H1 (cell line): ENCODE data around the gene KPNA6. TPM values are rescaled to one million over a fixed set of nuclear protein-coding genes. Genes with fewer than 3 reads are reported as not detected.

Experiments
- CTCF ChIA-PET: fragments of 300-600 bp; sonication (Branson Sonifier 250); formaldehyde crosslinking; loops from one replicate; lab custom pipeline; 2021; ENCODE audit not compliant: partially characterized antibody; lab: Charles Lee
- POLR2A ChIA-PET: fragments of 300-600 bp; sonication (Branson Sonifier 250); formaldehyde crosslinking; loops from one replicate; lab custom pipeline; 2021; ENCODE audit warnings: inconsistent platforms; ENCODE audit not compliant: partially characterized antibody; lab: Charles Lee
- DNase-seq, 2 experiments: peaks; one replicate each; pipeline versions ENCODE4 v3.0.0 to v3.0.0-alpha.2; 2010 to 2022; ENCODE audit warnings: low spot score in 2 of 2, low read depth in 1 of 2, mixed read lengths in 1 of 2
- FAIRE-seq: peaks from 2 replicates; lab custom pipeline; 2011; peaks lifted over from hg19 to GRCh38; lab: Jason Lieb, UNC
- H2AFZ ChIP-seq: 2 replicates; pipeline ENCODE4 v1.8.1; 2012; ENCODE audit warnings: low read length, inconsistent platforms
- H2AK5ac ChIP-seq: 2 replicates; pipeline ENCODE4 v1.6.1; 2013; ENCODE audit warnings: low read depth, low read length
- H2BK120ac ChIP-seq: replicated peaks from 2 replicates; pipeline ENCODE3; 2013; ENCODE audit warnings: low read depth, low read length, inconsistent platforms
- H2BK12ac ChIP-seq: 2 replicates; pipeline ENCODE4 v1.6.1; 2013; ENCODE audit warnings: low read depth, low read length
- H2BK15ac ChIP-seq: 2 replicates; pipeline ENCODE4 v1.6.1; 2013; ENCODE audit warnings: low read length
- H2BK20ac ChIP-seq: 2 replicates; pipeline ENCODE4 v1.6.1; 2013; ENCODE audit warnings: low read length
- H2BK5ac ChIP-seq: 2 replicates; pipeline ENCODE4 v1.6.1; 2013; ENCODE audit warnings: low read depth, low read length
- H3K14ac ChIP-seq: 2 replicates; pipeline ENCODE4 v1.6.1; 2013; ENCODE audit warnings: inconsistent platforms; ENCODE audit not compliant: insufficient read length
- H3K18ac ChIP-seq: 2 replicates; pipeline ENCODE4 v1.6.1; 2013; ENCODE audit warnings: low read length; ENCODE audit errors: extremely low read depth
- H3K23ac ChIP-seq: 2 replicates; pipeline ENCODE4 v1.6.1; 2013; ENCODE audit warnings: inconsistent platforms; ENCODE audit not compliant: insufficient read length
- H3K23me2 ChIP-seq: 2 replicates; pipeline ENCODE4 v1.6.1; 2013; ENCODE audit warnings: low read depth, low read length
- H3K27ac ChIP-seq: 2 replicates; pipeline ENCODE4 v1.6.1; 2011; ENCODE audit warnings: low read depth, low read length, inconsistent platforms
- H3K27me3 ChIP-seq, 4 experiments: replicated peaks in 1 of 4; 1 replicate in 1 of 4; 2 replicates in 3 of 4; pipeline versions ENCODE4 v1.6.1 to v1.8.1; 2011 to 2013; ENCODE audit warnings: low read length in 3 of 4, mild to moderate bottlenecking in 3 of 4, inconsistent platforms in 2 of 4, mixed read lengths in 2 of 4, moderate library complexity in 1 of 4; ENCODE audit not compliant: control insufficient read depth in 3 of 4, insufficient read depth in 3 of 4; ENCODE audit errors: extremely low read depth in 1 of 4
- H3K36me3 ChIP-seq, 4 experiments: 2 replicates each; pipeline versions ENCODE4 v1.6.1 to v1.8.1; 2011 to 2013; ENCODE audit warnings: mild to moderate bottlenecking in 4 of 4, low read length in 3 of 4, moderate library complexity in 2 of 4, control low read depth in 1 of 4, inconsistent platforms in 1 of 4; ENCODE audit not compliant: insufficient read depth in 4 of 4, control insufficient read depth in 2 of 4
- H3K4ac ChIP-seq: replicated peaks from 2 replicates; pipeline ENCODE3; 2013; ENCODE audit warnings: low read length, low read depth, mixed read lengths, inconsistent platforms; ENCODE audit not compliant: insufficient read length
- H3K4me1 ChIP-seq, 4 experiments: replicated peaks in 1 of 4; 1 replicate in 1 of 4; 2 replicates in 3 of 4; pipeline versions ENCODE4 v1.6.1 to v1.8.1; 2011 to 2013; ENCODE audit warnings: low read length in 3 of 4, inconsistent platforms in 2 of 4, mixed read lengths in 1 of 4; ENCODE audit not compliant: insufficient read depth in 4 of 4, control insufficient read depth in 3 of 4
- H3K4me2 ChIP-seq, 2 experiments: 2 replicates each; pipeline versions ENCODE4 v1.6.1 to v1.8.1; 2011 to 2013; ENCODE audit warnings: low read depth in 2 of 2, low read length in 2 of 2, control low read depth in 1 of 2, inconsistent platforms in 1 of 2, mild to moderate bottlenecking in 1 of 2; ENCODE audit not compliant: insufficient read depth in 1 of 2
- H3K4me3 ChIP-seq, 4 experiments: fragments of 200-600, 300-600 bp in 1 of 4; sonication (generic), shearing (Covaris generic), sonication (Bioruptor Twin) in 1 of 4; 2 replicates each; pipeline versions ENCODE4 v1.5.1 to v1.8.1; 2011 to 2016; ENCODE audit warnings: low read length in 4 of 4, low read depth in 3 of 4, control low read depth in 2 of 4, inconsistent platforms in 2 of 4, mild to moderate bottlenecking in 2 of 4, mixed read lengths in 1 of 4, moderate library complexity in 1 of 4; ENCODE audit not compliant: insufficient read depth in 2 of 4; ENCODE audit errors: extremely low read depth in 1 of 4
- H3K56ac ChIP-seq: replicated peaks from 2 replicates; pipeline ENCODE3; 2013; ENCODE audit warnings: low read depth, mild to moderate bottlenecking, mixed read lengths, low read length, inconsistent platforms; ENCODE audit not compliant: insufficient read length
- H3K79me1 ChIP-seq: 2 replicates; pipeline ENCODE4 v1.6.1; 2013; ENCODE audit warnings: low read depth, low read length, control low read depth
- H3K79me2 ChIP-seq, 2 experiments: 2 replicates each; pipeline versions ENCODE4 v1.6.1 to v1.8.1; 2012 to 2013; ENCODE audit warnings: low read length in 2 of 2, mild to moderate bottlenecking in 2 of 2, inconsistent platforms in 1 of 2; ENCODE audit not compliant: insufficient read depth in 2 of 2, control insufficient read depth in 1 of 2
- H3K9ac ChIP-seq, 4 experiments: replicated peaks in 1 of 4; 1 replicate in 1 of 4; 2 replicates in 3 of 4; pipeline versions ENCODE4 v1.6.1 to v1.8.1; 2011 to 2013; ENCODE audit warnings: low read depth in 3 of 4, low read length in 3 of 4, control low read depth in 2 of 4, mild to moderate bottlenecking in 2 of 4, moderate library complexity in 2 of 4, inconsistent platforms in 1 of 4; ENCODE audit errors: extremely low read depth in 1 of 4
- H3K9me3 ChIP-seq, 2 experiments: 2 replicates each; pipeline versions ENCODE4 v1.6.1 to v1.8.1; 2012 to 2013; ENCODE audit warnings: mild to moderate bottlenecking in 2 of 2, moderate library complexity in 2 of 2, control low read depth in 1 of 2, inconsistent platforms in 1 of 2, low read depth in 1 of 2, low read length in 1 of 2, mixed read lengths in 1 of 2; ENCODE audit not compliant: insufficient read depth in 2 of 2
- H4K20me1 ChIP-seq, 2 experiments: replicated peaks in 1 of 2; 2 replicates each; pipeline versions ENCODE3 to v1.8.1; 2011 to 2013; ENCODE audit warnings: inconsistent platforms in 2 of 2, low read length in 2 of 2, mild to moderate bottlenecking in 1 of 2; ENCODE audit not compliant: insufficient read depth in 2 of 2, control insufficient read depth in 1 of 2
- H4K5ac ChIP-seq: 2 replicates; pipeline ENCODE4 v1.6.1; 2013; ENCODE audit warnings: low read length, low read depth, mixed read lengths, inconsistent platforms; ENCODE audit not compliant: insufficient read length
- H4K8ac ChIP-seq: 2 replicates; pipeline ENCODE4 v1.8.0; 2013; ENCODE audit warnings: mild to moderate bottlenecking, moderate library complexity, low read length, inconsistent platforms; ENCODE audit not compliant: insufficient read depth; ENCODE audit errors: extremely low read depth
- H4K91ac ChIP-seq: replicated peaks from 2 replicates; pipeline ENCODE3; 2013; ENCODE audit warnings: low read length, mixed read lengths, inconsistent platforms; ENCODE audit not compliant: insufficient read length
- ASH2L ChIP-seq: fragments of 200-600, 300-600 bp; sonication (generic); IDR thresholded peaks from one replicate; pipeline ENCODE4 v1.7.1; 2017; ENCODE audit warnings: low read length
- CHD1 ChIP-seq: IDR thresholded peaks from 2 replicates; pipeline ENCODE4 v1.6.1; 2012; ENCODE audit warnings: low read depth, low read length, improper control_type of control experiment
- CTBP2 ChIP-seq: IDR thresholded peaks from 2 replicates; pipeline ENCODE4 v1.7.0; 2011; ENCODE audit warnings: borderline replicate concordance, mild to moderate bottlenecking, moderate library complexity, mixed read lengths, low read length; ENCODE audit not compliant: insufficient read depth, insufficient read length
- EP300 ChIP-seq, 2 experiments: IDR thresholded peaks; 1 replicate in 1 of 2; 2 replicates in 1 of 2; pipeline ENCODE4 v1.6.1; 2011 to 2012; ENCODE audit warnings: low read depth in 2 of 2, low read length in 2 of 2, mild to moderate bottlenecking in 2 of 2, borderline replicate concordance in 1 of 2, inconsistent platforms in 1 of 2, moderate library complexity in 1 of 2
- EZH2 ChIP-seq: fragments of 200-600 bp; sonication (generic); IDR thresholded peaks from 2 replicates; pipeline ENCODE4 v1.7.1; 2012; ENCODE audit warnings: low read depth, mild to moderate bottlenecking, moderate library complexity, low read length, inconsistent platforms; ENCODE audit not compliant: severe bottlenecking
- KDM1A ChIP-seq: fragments of 200-600, 300-600 bp; sonication (generic); IDR thresholded peaks from 2 replicates; pipeline ENCODE4 v1.7.1; 2016; ENCODE audit warnings: mild to moderate bottlenecking, low read length, borderline replicate concordance
- SP1 ChIP-seq: IDR thresholded peaks from 2 replicates; pipeline ENCODE4 v1.6.1; 2011; ENCODE audit warnings: low read depth, low read length
- TBP ChIP-seq: IDR thresholded peaks from 2 replicates; pipeline ENCODE4 v1.6.1; 2011; ENCODE audit warnings: low read depth, low read length, improper control_type of control experiment
- WGBS, 2 experiments: shearing (Covaris generic) in 1 of 2; methylation state at CpG; one replicate each; pipeline versions ENCODE4 v1.1.6 to v1.1.7; 2013 to 2015; ENCODE audit warnings: low lambda C conversion rate in 2 of 2, mixed read lengths in 2 of 2, inconsistent platforms in 1 of 2, low coverage in 1 of 2, missing lambda C conversion rate in 1 of 2; ENCODE audit not compliant: insufficient replicate concordance in 2 of 2, insufficient coverage in 1 of 2, insufficient read length in 1 of 2; ENCODE audit errors: extremely low coverage in 1 of 2, missing lambda C conversion rate in 1 of 2; 5-methylcytosine and 5-hydroxymethylcytosine counted together
- polyA plus RNA-seq, 7 experiments: library from polyadenylated mRNA; depleted of rRNA in 3 of 7; stranded (reverse) in 5 of 7; unstranded in 2 of 7; fragments of >200 nt in 5 of 7; fragments of 200-250 nt in 2 of 7; gene quantifications; 1 replicate in 5 of 7; 2 replicates in 1 of 7; 4 replicates in 1 of 7; pipeline versions ENCODE4 v1.2.1 to v1.2.3, GENCODE V29; 2011 to 2013; ENCODE audit warnings: missing spikeins in 2 of 7, mixed read lengths in 2 of 7
- total RNA-seq: library from RNA; stranded (reverse); fragmentation: NEBNext Ultra II Directional; extraction: Animal tissue kit (Norgen Biotek cat#: 25700); gene quantifications from 2 replicates; pipeline ENCODE4 v1.2.1, GENCODE V29; 2021

KPNA6 gene
- total and polyA plus RNA-seq, 2 of the 8 experiments (the other 6 are each of a cell fraction or from before 2014, with no cell fraction given) = 24.2 to 120 TPM

- DNase-seq = no peak
- no peak overlapping the region for H4K5ac ChIP-seq
- H3K79me2 ChIP-seq = peaks cover 7 to 39% of the 10 kb centered on the region in 2 experiments
- H3K9ac ChIP-seq = no peak overlapping the region
- peaks cover 0 to 5% of the 10 kb centered on the region in 2 experiments for H4K20me1 ChIP-seq
- no peak overlapping the region for H2AFZ ChIP-seq
- no peak overlapping the region for H3K4ac ChIP-seq
- WGBS, 2 experiments = 88% methylated on average over 9 of the region's 9 CpGs; no CpG with 5 or more reads in 1 of the 2 experiments
- TF ChIP-seq TBP = no peak
- no peak for TF ChIP-seq SP1
- TF ChIP-seq KDM1A = no peak
- no peak for TF ChIP-seq EZH2
- TF ChIP-seq CTBP2 = no peak
- no peak for TF ChIP-seq ASH2L
- TF ChIP-seq CHD1 = no peak
- no peak for TF ChIP-seq EP300 (IDR thresholded peaks at IDR 0.05; ENCODE audit: borderline replicate concordance in 1 of 2, low read depth in 2 of 2, low read length in 2 of 2)
- H3K4me1 ChIP-seq = peaks cover 8 to 15% (median 10%) of the 10 kb centered on the region in 4 experiments; a peak in 6 of 7 replicates
- H2BK5ac ChIP-seq = no peak overlapping the region
- no peak overlapping the region for H2BK120ac ChIP-seq
- no peaks in the 10 kb centered on the region for H3K9me3 ChIP-seq
- H3K79me1 ChIP-seq = peaks cover 3% of the 10 kb centered on the region; the same call in 1 of the 2 replicates
- ChIA-PET POLR2A (interaction anchor here (0.6 to 18.1 kb wide), 8 partner anchors 9 to 213 kb away, joined by 3 to 332 read pairs (median 4); partner anchors contain the start of genes BSDC1, CCDC28B and IQCC), CTCF (interaction anchor here (0.5 to 0.6 kb wide), 2 partner anchors 338 to 1689 kb away, joined by 3 to 4 read pairs; no protein-coding TSS in a partner anchor)
- H2BK15ac ChIP-seq = no peak overlapping the region
- peaks cover 10 to 36% (median 24%) of the 10 kb centered on the region in 4 experiments for H3K36me3 ChIP-seq
- H2BK20ac ChIP-seq = no peak overlapping the region
- no peak overlapping the region for H3K27ac ChIP-seq
- H3K56ac ChIP-seq = no peak overlapping the region
- H2AK5ac ChIP-seq = no peak overlapping the region
- H2BK12ac ChIP-seq = no peak overlapping the region
- peak overlapping the region; percentile 52 for H4K8ac ChIP-seq
- no peak overlapping the region for H3K14ac ChIP-seq
- no peak for FAIRE-seq
- H3K4me2 ChIP-seq = peak overlapping the region; percentile 82 to 91; a peak in 3 of 4 replicates
- peak overlapping the region; percentile 44 to 89 (median 76); a peak in 5 of 8 replicates for H3K4me3 ChIP-seq
- H3K23me2 ChIP-seq = peaks cover 2% of the 10 kb centered on the region; the same call in 1 of the 2 replicates
- no peaks in the 10 kb centered on the region for H3K27me3 ChIP-seq
- no peak overlapping the region for H4K91ac ChIP-seq
- H3K23ac ChIP-seq = no peak overlapping the region
- no peak overlapping the region for H3K18ac ChIP-seq
These were observed 73.2 kb downstream of the KPNA6 start for GRCh38 chr1:32181065-32181464.
